ENCODE data around the gene RASA3. TPM values are rescaled to one million over a fixed set of nuclear protein-coding genes. Genes with fewer than 3 reads are reported as not detected.

RASA3 gene
- total RNA-seq, 1 donor from 2014 or later: 41.1 TPM

DNA sequence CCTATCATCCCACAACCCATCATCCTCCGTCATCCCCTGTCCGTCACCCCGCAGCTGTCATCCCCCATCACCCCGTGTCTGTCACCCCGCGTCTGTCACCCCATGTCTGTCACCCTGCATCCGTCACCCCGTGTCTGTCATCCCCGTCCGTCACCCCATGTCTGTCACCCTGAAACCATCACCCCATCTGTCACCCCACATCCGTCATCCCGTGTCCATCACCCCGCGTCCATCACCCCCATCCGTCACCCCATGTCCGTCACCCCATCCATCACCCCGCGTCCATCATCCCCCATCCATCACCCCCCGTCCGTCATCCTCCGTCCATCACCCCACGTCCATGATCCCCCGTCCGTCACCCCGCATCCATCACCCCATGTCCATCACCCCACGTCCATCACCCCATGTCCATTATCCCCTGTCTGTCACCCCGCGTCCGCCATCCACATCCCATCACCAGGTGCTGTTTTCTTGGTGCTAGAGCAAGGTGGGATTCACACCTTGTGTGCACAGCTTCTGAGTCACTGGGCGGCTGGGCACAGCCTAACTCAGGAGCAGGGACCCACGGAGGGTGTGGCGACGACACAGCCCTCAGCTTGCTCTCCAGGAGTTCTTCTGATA, 24.2 kb downstream of the RASA3 start:
- TF ChIP-seq, protein P1, sequence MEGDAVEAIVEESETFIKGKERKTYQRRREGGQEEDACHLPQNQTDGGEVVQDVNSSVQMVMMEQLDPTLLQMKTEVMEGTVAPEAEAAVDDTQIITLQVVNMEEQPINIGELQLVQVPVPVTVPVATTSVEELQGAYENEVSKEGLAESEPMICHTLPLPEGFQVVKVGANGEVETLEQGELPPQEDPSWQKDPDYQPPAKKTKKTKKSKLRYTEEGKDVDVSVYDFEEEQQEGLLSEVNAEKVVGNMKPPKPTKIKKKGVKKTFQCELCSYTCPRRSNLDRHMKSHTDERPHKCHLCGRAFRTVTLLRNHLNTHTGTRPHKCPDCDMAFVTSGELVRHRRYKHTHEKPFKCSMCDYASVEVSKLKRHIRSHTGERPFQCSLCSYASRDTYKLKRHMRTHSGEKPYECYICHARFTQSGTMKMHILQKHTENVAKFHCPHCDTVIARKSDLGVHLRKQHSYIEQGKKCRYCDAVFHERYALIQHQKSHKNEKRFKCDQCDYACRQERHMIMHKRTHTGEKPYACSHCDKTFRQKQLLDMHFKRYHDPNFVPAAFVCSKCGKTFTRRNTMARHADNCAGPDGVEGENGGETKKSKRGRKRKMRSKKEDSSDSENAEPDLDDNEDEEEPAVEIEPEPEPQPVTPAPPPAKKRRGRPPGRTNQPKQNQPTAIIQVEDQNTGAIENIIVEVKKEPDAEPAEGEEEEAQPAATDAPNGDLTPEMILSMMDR (IDR thresholded peaks at IDR 0.05; ENCODE audit: insufficient read depth, low read depth, low read length): no peak
- no peak for TF ChIP-seq EZH2 (IDR thresholded peaks at IDR 0.05; ENCODE audit: insufficient read depth, low read length)
- Histone ChIP-seq H3K4me2 (ENCODE audit: low read length) (peak overlapping the region; percentile 76), H3K4me1 (ENCODE audit: insufficient read depth, low read length) (peaks cover 52% of the 10 kb centered on the region), H3K9ac (ENCODE audit: low read length) (peak overlapping the region; percentile 66), H3K79me2 (ENCODE audit: insufficient read depth, low read length) (peaks cover 90% of the 10 kb centered on the region), H4K20me1 (ENCODE audit: insufficient read depth, low read length) (peaks cover 85% of the 10 kb centered on the region), H3K9me3 (ENCODE audit: insufficient read depth, low read depth, low read length) (no peaks in the 10 kb centered on the region), H3K27ac (ENCODE audit: low read depth, low read length) (peak overlapping the region; percentile 69), H3K4me3 (ENCODE audit: insufficient read depth, low read depth, low read length) (no peak overlapping the region), H2AFZ (ENCODE audit: low read depth, low read length) (no peak overlapping the region), H3K27me3 (ENCODE audit: insufficient read depth, low read length) (no peaks in the 10 kb centered on the region), H3K36me3 (ENCODE audit: insufficient read depth, low read length) (peaks cover under 1% of the 10 kb centered on the region)
- Mint-ChIP-seq H3K27ac (ENCODE audit: unreplicated experiment) (no peak overlapping the region), H3K9me3 (ENCODE audit: unreplicated experiment) (peaks cover 2% of the 10 kb centered on the region), H3K4me3 (ENCODE audit: unreplicated experiment) (no peak overlapping the region), H3K36me3 (ENCODE audit: low read depth, unreplicated experiment) (peaks cover 12% of the 10 kb centered on the region), H3K27me3 (ENCODE audit: low read depth, unreplicated experiment) (no peaks in the 10 kb centered on the region), H3K4me1 (ENCODE audit: low read depth, unreplicated experiment) (peaks cover 56% of the 10 kb centered on the region)
- DNase-seq (ENCODE audit: low read depth) (no peak), FAIRE-seq (no peak)

DNA sequence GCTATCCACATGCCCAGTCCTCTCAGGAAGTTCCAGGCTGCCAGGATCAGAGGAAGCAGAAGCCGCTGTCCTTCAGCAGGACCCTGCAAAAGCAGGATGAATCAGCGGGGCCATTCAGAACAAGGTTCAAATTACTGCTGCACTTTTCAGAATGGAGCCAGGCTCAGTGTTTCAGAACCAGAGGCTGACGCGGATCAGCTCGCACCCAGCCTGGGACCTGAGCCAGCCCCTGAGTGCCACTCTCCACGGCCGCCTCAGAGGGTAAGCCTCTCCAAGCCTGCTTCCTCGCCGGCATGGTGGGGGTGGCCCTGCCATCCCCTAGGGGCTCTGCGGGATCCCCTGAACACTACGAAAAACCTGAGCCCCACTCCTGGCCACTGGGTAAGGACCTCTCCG, 24.7 kb downstream of the RASA3 start:
- H3K27me3 Mint-ChIP-seq (ENCODE audit: low read depth, unreplicated experiment): no peaks in the 10 kb centered on the region
- H2AFZ ChIP-seq (ENCODE audit: low read depth, low read length): no peak overlapping the region
- peaks cover 90% of the 10 kb centered on the region for H3K79me2 ChIP-seq (ENCODE audit: insufficient read depth, low read length)
- H3K36me3 ChIP-seq (ENCODE audit: insufficient read depth, low read length): no peaks in the 10 kb centered on the region
- peaks cover 9% of the 10 kb centered on the region for H3K36me3 Mint-ChIP-seq (ENCODE audit: low read depth, unreplicated experiment)
- H3K9me3 Mint-ChIP-seq (ENCODE audit: unreplicated experiment): peaks cover 2% of the 10 kb centered on the region
- H3K27me3 ChIP-seq (ENCODE audit: insufficient read depth, low read length): no peaks in the 10 kb centered on the region
- peaks cover 85% of the 10 kb centered on the region for H4K20me1 ChIP-seq (ENCODE audit: insufficient read depth, low read length)
- H3K27ac ChIP-seq (ENCODE audit: low read depth, low read length): peak overlapping the region; percentile 69
- H3K9me3 ChIP-seq (ENCODE audit: insufficient read depth, low read depth, low read length): no peaks in the 10 kb centered on the region
- no peak overlapping the region for H3K27ac Mint-ChIP-seq (ENCODE audit: unreplicated experiment)
- H3K9ac ChIP-seq (ENCODE audit: low read length): peak overlapping the region; percentile 66
- peaks cover 52% of the 10 kb centered on the region for H3K4me1 ChIP-seq (ENCODE audit: insufficient read depth, low read length)
- H3K4me3 Mint-ChIP-seq (ENCODE audit: unreplicated experiment): no peak overlapping the region
- DNase-seq (ENCODE audit: low read depth) (peak; percentile 81), FAIRE-seq (peak; percentile 34)
- H3K4me2 ChIP-seq (ENCODE audit: low read length): peak overlapping the region; percentile 76
- peaks cover 56% of the 10 kb centered on the region for H3K4me1 Mint-ChIP-seq (ENCODE audit: low read depth, unreplicated experiment)
- TF ChIP-seq, protein P1 (IDR thresholded peaks at IDR 0.05; ENCODE audit: insufficient read depth, low read depth, low read length): no peak
- TF ChIP-seq EZH2 (IDR thresholded peaks at IDR 0.05; ENCODE audit: insufficient read depth, low read length): no peak
- no peak overlapping the region for H3K4me3 ChIP-seq (ENCODE audit: insufficient read depth, low read depth, low read length)

DNA sequence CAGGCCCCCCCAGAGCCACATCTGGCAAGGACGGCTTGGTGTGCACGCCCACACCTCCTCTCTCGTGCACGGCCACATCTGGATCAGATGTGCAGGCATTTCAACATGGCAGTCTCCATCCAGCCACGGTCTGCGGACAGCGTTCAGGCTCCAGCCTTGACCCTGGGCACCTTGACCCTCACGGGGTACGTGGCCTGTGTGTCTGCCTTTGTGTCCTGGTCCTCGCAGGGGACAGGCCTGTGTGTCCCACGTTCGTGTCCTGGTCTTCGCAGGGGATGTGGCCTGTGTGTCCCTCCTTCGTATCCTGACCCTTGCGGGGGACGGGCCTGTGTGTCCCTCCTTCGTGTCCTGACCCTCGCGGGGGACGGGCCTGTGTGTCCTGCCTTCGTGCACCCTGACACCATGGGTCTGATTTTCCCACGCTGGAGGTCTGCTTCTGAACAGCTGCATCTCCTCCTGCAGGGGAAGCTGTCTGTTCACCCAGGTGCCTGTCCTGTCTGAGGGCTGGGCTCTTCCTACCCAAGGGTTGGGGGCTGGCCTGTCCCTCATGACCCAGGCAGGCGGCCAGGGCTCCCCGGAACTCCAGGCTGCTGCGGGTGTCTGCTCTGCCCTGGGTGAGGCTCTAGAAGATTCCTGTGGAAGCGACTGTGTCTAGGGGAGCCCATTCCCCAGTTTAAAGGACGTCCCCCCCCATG, 25.3 kb downstream of the RASA3 start:
- FAIRE-seq: no peak
- peaks cover 55% of the 10 kb centered on the region for H3K4me1 Mint-ChIP-seq (ENCODE audit: low read depth, unreplicated experiment)
- H3K9me3 Mint-ChIP-seq (ENCODE audit: unreplicated experiment): peaks cover 2% of the 10 kb centered on the region
- TF ChIP-seq, protein P1 (IDR thresholded peaks at IDR 0.05; ENCODE audit: insufficient read depth, low read depth, low read length): no peak
- no peak for TF ChIP-seq EZH2 (IDR thresholded peaks at IDR 0.05; ENCODE audit: insufficient read depth, low read length)
- no peak overlapping the region for H2AFZ ChIP-seq (ENCODE audit: low read depth, low read length)
- H3K79me2 ChIP-seq (ENCODE audit: insufficient read depth, low read length): peaks cover 90% of the 10 kb centered on the region
- peaks cover 86% of the 10 kb centered on the region for H4K20me1 ChIP-seq (ENCODE audit: insufficient read depth, low read length)
- H3K4me1 ChIP-seq (ENCODE audit: insufficient read depth, low read length): peaks cover 48% of the 10 kb centered on the region
- no peak overlapping the region for H3K4me3 ChIP-seq (ENCODE audit: insufficient read depth, low read depth, low read length)
- DNase-seq (ENCODE audit: low read depth): no peak
- peak overlapping the region; percentile 76 for H3K4me2 ChIP-seq (ENCODE audit: low read length)
- no peaks in the 10 kb centered on the region for H3K27me3 Mint-ChIP-seq (ENCODE audit: low read depth, unreplicated experiment)
- H3K36me3 ChIP-seq (ENCODE audit: insufficient read depth, low read length): no peaks in the 10 kb centered on the region
- H3K9me3 ChIP-seq (ENCODE audit: insufficient read depth, low read depth, low read length): no peaks in the 10 kb centered on the region
- no peaks in the 10 kb centered on the region for H3K27me3 ChIP-seq (ENCODE audit: insufficient read depth, low read length)
- peak overlapping the region; percentile 69 for H3K27ac ChIP-seq (ENCODE audit: low read depth, low read length)
- no peak overlapping the region for H3K27ac Mint-ChIP-seq (ENCODE audit: unreplicated experiment)
- H3K9ac ChIP-seq (ENCODE audit: low read length): peak overlapping the region; percentile 66
- no peak overlapping the region for H3K4me3 Mint-ChIP-seq (ENCODE audit: unreplicated experiment)
- peaks cover 9% of the 10 kb centered on the region for H3K36me3 Mint-ChIP-seq (ENCODE audit: low read depth, unreplicated experiment)

Measured in astrocyte (in vitro differentiated cells and primary cell).